ENCODE data around the gene S100PBP. TPM values are rescaled to one million over a fixed set of nuclear protein-coding genes. Genes with fewer than 3 reads are reported as not detected.

Gene S100PBP
- total RNA-seq, 2 experiments from 2014 or later: 34.8 to 35.6 TPM

GRCh38 chr1:32891241-32891570 is 73.8 kb downstream of the S100PBP start:
- ChIA-PET POLR2A (no interaction called here), CTCF (interaction anchor here (0.6 kb wide), 1 partner anchor 370 kb away, joined by 3 read pairs; no protein-coding TSS in a partner anchor)

GRCh38 chr1:32891630-32892029 is 74.2 kb downstream of the S100PBP start:
- CTCF ChIA-PET: interaction anchor here (0.6 to 1.9 kb wide), 4 partner anchors 15 to 371 kb away, joined by 3 to 11 read pairs (median 4); no protein-coding TSS in a partner anchor

GRCh38 chr1:32892368-32893197 is 75.1 kb downstream of the S100PBP start:
- CTCF ChIA-PET: interaction anchor here (0.7 to 1.9 kb wide), 7 partner anchors 14 to 163 kb away, joined by 3 to 11 read pairs (median 3); no protein-coding TSS in a partner anchor
- POLR2A ChIA-PET: no interaction called here

More at GRCh38 chr1:32891630-32892029, 74.2 kb downstream of the S100PBP start:
- POLR2A ChIA-PET: no interaction called here

- ChIA-PET POLR2A (no interaction called here), CTCF (interaction anchor here (0.9 to 1.9 kb wide), 5 partner anchors 8 to 50 kb away, joined by 3 to 11 read pairs (median 3); partner anchors contain the start of gene HPCA)
These were observed 76.0 kb downstream of the S100PBP start for GRCh38 chr1:32893198-32894018.

GRCh38 chr1:32894019-32894600 is 76.7 kb downstream of the S100PBP start:
- POLR2A ChIA-PET: no interaction called here
- CTCF ChIA-PET: interaction anchor here (1.2 to 1.4 kb wide), 2 partner anchors 8 to 18 kb away, joined by 3 read pairs; partner anchors contain the start of gene HPCA

GRCh38 chr1:32894681-32895080 is 77.2 kb downstream of the S100PBP start:
- ChIA-PET POLR2A (no interaction called here), CTCF (interaction anchor here (1.2 to 1.4 kb wide), 2 partner anchors 9 to 19 kb away, joined by 3 read pairs; partner anchors contain the start of gene HPCA)

GRCh38 chr1:32895325-32896215 is 78.1 kb downstream of the S100PBP start:
- ChIA-PET CTCF (interaction anchor here (1.4 kb wide), 1 partner anchor 20 kb away, joined by 3 read pairs; no protein-coding TSS in a partner anchor), POLR2A (no interaction called here)

GRCh38 chr1:32896451-32896850 is 79.0 kb downstream of the S100PBP start:
- CTCF ChIA-PET: interaction anchor here (0.8 to 1.3 kb wide), 2 partner anchors 20 to 21 kb away, joined by 3 read pairs; no protein-coding TSS in a partner anchor
- POLR2A ChIA-PET: no interaction called here

- CTCF ChIA-PET: interaction anchor here (0.8 to 1.3 kb wide), 2 partner anchors 21 to 22 kb away, joined by 3 read pairs; no protein-coding TSS in a partner anchor
- POLR2A ChIA-PET: no interaction called here
These were observed 79.9 kb downstream of the S100PBP start for GRCh38 chr1:32897082-32898049.

- POLR2A ChIA-PET: no interaction called here
These were observed 80.6 kb downstream of the S100PBP start for GRCh38 chr1:32898056-32898455.

GRCh38 chr1:32898958-32899357 is 81.5 kb downstream of the S100PBP start:
- ChIA-PET POLR2A (no interaction called here), CTCF (interaction anchor here (1.4 kb wide), 1 partner anchor 23 kb away, joined by 5 read pairs; no protein-coding TSS in a partner anchor)

More at GRCh38 chr1:32898056-32898455, 80.6 kb downstream of the S100PBP start:
- CTCF ChIA-PET: interaction anchor here (1.4 kb wide), 1 partner anchor 22 kb away, joined by 5 read pairs; no protein-coding TSS in a partner anchor

GRCh38 chr1:32899586-32900296 is 82.3 kb downstream of the S100PBP start:
- ChIA-PET CTCF (interaction anchor here (1.4 kb wide), 1 partner anchor 24 kb away, joined by 5 read pairs; no protein-coding TSS in a partner anchor), POLR2A (no interaction called here)

- ChIA-PET CTCF (no interaction called here), POLR2A (no interaction called here)
These were observed 83.0 kb downstream of the S100PBP start for GRCh38 chr1:32900371-32900955.

GRCh38 chr1:32900956-32901822 is 83.7 kb downstream of the S100PBP start, which contains the start of gene TMEM54:
TSS of gene TMEM54 (minus strand) at chr1:32901389. CDS start at chr1:32901238, 151 bp downstream.
- CTCF ChIA-PET: interaction anchor here (1.6 kb wide), 1 partner anchor 28 kb away, joined by 3 read pairs; no protein-coding TSS in a partner anchor

GRCh38 chr1:32901823-32902534 is 84.5 kb downstream of the S100PBP start:
- POLR2A ChIA-PET: no interaction called here
- CTCF ChIA-PET: interaction anchor here (1.6 kb wide), 1 partner anchor 29 kb away, joined by 3 read pairs; no protein-coding TSS in a partner anchor

More at GRCh38 chr1:32900956-32901822, 83.7 kb downstream of the S100PBP start, which contains the start of gene TMEM54:
- POLR2A ChIA-PET: no interaction called here

Data from activated CD8-positive, alpha-beta memory T cell treated with anti-CD3 and anti-CD28 coated beads for 36 hours (primary cell).